ENCODE data around the gene SLC39A10. TPM values are rescaled to one million over a fixed set of nuclear protein-coding genes. Genes with fewer than 3 reads are reported as not detected.

The SLC39A10 gene
- total and polyA plus RNA-seq, 9 of the 15 experiments (the other 6 are each of a cell fraction or from before 2014, with no cell fraction given), result 12.5 to 40.1 (median 23.1) TPM

GRCh38 chr2:195657634-195658540, 861 bp downstream of the SLC39A10 start (continued):
- no peak for TF ChIP-seq POLR2AphosphoS2 (IDR thresholded peaks at IDR 0.05; ENCODE audit: low read length)
- TF ChIP-seq BRD9 (IDR thresholded peaks at IDR 0.05; ENCODE audit: low read depth, partially characterized antibody), result peak; percentile 9
- no peak for TF ChIP-seq CBX8 (IDR thresholded peaks at IDR 0.05; ENCODE audit: borderline replicate concordance, extremely low read depth, low read depth, low read length, poor library complexity, severe bottlenecking)
- TF ChIP-seq ZBTB11 (CRISPR knock-in tag; IDR thresholded peaks at IDR 0.05), result no peak
- no peak for TF ChIP-seq MITF (IDR thresholded peaks at IDR 0.05)
- no peak for TF ChIP-seq CBFB (CRISPR knock-in tag; IDR thresholded peaks at IDR 0.05)
- TF ChIP-seq ZNF518B (CRISPR knock-in tag; IDR thresholded peaks at IDR 0.05), result no peak
- peak in 1 of 2 experiments; percentile 38; a peak in 1 of 4 replicates for TF ChIP-seq MLLT1 (IDR thresholded peaks at IDR 0.05)
- no peak; the same call in 1 of the 2 replicates for TF ChIP-seq GATAD2B (IDR thresholded peaks at IDR 0.05; ENCODE audit: borderline replicate concordance)
- peak; percentile 74 for TF ChIP-seq RBM22 (IDR thresholded peaks at IDR 0.05; ENCODE audit: low read depth, low read length, poor library complexity, severe bottlenecking)
- 0 out of 2 replicates have a peak, but pooled peaks have one; percentile 5 for TF ChIP-seq CXXC5 (CRISPR knock-in tag; IDR thresholded peaks at IDR 0.05)
- peak; percentile 77 for TF ChIP-seq ZBTB7A (IDR thresholded peaks at IDR 0.05; ENCODE audit: borderline replicate concordance, control insufficient read depth, low read depth, low read length)
- TF ChIP-seq L3MBTL2 (IDR thresholded peaks at IDR 0.05), result peak; percentile 75
- TF ChIP-seq FOXM1 (IDR thresholded peaks at IDR 0.05; ENCODE audit: low read depth), result no peak
- 0 out of 2 replicates have a peak, but pooled peaks have one; percentile 47 for TF ChIP-seq FOXM1 (CRISPR knock-in tag; IDR thresholded peaks at IDR 0.05; ENCODE audit: low read depth)

Measured in K562 (cell line).